ENCODE measurements around the gene CTAG2.
"Not testable (repeated sequence)": the region's sequence is repeated elsewhere in the genome, so short reads cannot be mapped to it uniquely, and the experiment has no call there.

Gene CTAG2

DNA sequence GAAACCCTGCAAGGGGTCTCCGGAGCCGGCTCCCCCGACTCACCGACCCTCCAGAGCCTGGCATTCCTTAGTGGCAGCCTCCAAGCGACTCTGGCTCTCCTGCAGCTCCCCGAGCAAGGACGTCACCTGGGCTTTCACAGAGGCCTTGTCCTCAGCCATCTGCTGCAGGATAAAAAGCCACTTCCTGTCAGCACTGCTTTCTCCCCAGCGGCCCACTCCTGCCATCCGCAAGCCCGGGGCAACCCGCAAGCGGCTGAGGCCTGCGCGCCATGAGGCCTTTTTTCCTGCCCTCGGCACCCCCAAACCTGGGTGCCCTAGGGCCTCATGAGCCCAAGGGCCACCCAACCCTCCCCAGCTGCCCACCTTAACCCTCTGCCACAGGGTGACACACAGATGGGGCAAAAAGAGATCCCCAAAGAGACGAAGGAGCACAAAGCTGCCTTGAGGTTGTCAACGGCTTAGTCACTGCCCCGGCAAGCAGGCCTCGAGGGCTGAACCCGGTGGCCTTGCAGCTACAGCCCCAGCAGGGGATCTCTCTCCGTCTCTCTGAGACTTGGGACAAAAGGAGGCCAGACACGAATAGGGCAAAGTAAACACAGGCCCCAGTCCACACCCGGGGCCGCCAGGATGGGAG, 7.5 kb downstream of the CTAG2 start:
- not testable (repeated sequence) for DNase-seq (ENCODE audit: low read depth)

DNA sequence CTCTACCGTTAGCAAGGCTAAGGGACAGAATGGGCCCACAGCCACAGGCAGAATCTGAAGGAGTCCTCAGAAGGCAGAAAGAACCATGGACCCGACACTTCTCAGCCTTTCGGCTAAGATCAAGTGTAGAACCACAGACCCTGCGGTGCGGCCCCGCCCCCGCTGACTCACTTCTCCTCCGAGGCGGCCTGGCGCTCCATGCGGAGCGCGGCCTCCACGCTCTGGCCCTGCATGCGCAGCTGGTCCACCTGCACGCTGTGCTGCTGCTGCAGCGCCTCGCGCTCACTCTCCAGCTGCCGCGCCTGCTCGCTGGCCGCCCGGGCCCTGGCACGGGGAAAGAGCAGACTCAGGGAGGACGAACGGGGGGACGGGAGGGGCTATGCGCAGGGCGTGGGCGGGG, 9.7 kb downstream of the CTAG2 start:
- DNase-seq (ENCODE audit: low read depth): not testable (repeated sequence)

DNA sequence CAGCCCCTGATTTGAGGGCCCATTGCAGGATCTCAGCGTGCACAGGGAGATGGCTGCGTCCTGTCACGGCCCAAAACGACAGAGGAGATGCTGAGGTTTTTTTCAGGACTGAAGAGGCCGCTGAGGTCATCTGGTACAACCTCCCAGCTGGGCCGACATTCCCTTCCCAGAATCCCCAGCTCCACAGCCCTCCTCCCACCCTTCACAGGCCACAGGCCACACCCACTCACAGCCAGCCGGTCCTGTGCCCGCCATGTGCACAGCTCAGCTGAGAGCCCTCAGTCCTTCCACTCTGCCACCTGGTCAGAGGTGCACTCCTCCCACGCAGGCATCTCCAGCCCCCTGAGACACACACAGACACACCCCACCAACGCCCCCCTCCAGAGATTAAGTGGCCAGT, 11.6 kb downstream of the CTAG2 start:
- not testable (repeated sequence) for DNase-seq (ENCODE audit: low read depth)

DNA sequence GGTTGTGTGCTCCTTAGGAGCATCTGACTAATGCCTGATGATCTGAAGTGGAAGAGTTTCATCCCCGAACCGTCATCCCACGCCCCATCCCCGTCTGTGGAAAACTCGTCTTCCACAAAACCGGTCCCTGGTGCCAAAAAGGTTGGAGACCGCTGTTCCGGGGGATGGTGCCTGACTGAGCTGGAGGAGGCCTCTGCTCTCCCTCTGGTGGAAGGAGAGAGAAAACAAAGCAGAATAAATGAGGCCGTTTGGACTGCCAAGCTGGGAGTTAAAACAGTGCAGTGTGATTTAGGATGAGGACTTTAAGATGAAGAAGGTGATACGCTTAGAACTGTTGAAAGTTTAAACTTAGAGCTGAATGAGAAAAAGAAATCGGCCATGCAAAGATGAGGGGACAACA, 19.7 kb downstream of the CTAG2 start:
- DNase-seq (ENCODE audit: low read depth): not testable (repeated sequence)

DNA sequence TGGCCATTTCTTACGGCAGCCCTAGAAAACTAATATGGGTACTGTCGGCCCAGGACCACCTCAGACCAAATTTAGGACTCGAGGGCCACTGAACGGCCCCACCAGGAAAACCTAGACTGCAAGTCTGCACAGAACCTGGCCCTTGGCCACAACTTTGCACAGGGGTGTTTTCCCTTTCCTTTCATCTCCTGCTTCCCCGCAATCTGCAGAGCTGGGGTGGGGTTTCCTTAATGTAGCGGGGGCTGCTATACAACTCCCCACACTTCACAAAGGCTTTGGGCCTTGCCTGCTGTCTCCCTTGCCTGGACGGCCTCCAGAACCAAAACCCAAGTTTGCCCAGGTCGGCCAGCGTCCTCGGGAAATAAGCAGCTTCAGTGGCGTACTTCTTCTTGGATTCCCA, 22.4 kb downstream of the CTAG2 start:
- DNase-seq (ENCODE audit: low read depth): not testable (repeated sequence)

DNA sequence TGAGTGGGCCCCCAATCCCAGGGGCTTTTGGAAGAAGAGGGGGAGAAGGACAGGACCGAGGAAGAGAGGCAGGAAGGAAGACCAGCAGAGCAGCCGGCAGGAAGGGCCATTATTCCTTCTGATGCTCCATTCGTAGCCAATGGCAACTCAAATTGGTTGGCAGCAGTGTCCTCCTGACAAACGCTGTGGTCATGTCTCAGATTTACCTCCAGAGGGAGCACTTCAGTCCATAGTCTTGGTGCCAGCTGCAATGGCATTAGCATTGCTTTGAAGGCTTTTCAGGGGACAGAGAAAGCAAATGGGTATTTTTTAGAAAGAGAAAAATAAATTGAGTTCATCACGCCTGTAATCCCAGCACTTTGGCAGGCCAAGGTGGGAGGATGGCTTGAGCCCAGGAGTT, 24.4 kb downstream of the CTAG2 start:
- DNase-seq (ENCODE audit: low read depth): not testable (repeated sequence)

DNA sequence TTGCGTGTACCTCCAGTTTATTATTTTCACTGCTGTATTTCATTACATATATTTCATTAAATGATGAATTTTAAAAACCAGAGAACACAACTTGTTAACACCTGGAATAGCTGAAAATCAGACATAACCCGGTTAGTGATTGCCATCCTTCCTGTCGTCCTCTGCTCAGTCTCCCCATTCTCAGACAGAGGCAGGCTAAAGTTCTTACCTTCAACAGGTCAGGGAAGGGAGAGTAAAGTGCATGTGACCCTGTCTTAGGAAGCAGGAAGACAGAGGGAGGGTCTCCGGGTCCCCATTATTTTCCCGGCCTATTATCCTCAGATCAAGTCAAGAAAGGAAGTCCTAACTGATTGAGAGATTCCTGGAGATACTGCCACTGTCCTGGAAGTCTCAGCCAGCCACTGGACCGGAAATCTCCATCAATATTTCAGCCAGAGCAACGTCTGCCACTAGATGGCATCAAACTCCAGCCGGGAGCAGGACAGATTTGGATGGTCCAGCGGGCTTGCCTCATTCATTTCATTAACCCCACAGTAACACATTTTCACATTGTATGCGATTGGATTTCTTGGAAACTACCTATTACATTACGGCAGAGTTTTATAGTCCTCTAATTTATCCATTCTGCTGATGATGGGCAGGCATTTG, 32.5 kb downstream of the CTAG2 start:
- not testable (repeated sequence) for DNase-seq (ENCODE audit: low read depth)

DNA sequence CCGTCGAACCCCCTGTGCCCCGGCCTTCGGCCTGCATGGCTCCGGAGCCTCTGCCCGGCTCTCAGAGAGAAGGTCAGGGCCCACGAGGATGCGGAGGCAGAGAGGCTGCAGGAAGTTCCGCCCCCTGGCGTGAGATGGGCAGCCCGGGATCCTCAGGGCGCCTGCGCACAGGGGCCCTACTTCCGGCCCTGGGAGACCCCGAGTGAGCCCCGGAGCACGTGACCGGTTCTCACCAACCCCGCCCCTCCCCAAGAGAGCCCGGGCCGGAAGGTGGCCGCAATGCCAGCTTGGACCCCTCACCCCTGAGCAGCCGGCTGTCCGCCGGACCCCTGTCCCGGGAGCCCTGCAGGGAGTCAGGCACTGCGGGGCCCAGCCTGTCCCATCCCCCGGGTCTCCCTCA, 34.2 kb downstream of the CTAG2 start, which contains the start of gene CTAG1B:
CTAG1B (minus strand) TSS at position 101 of the 400 bp plus-strand sequence; CDS start at position 37, 64 bp downstream.
- not testable (repeated sequence) for DNase-seq (ENCODE audit: low read depth)

DNA sequence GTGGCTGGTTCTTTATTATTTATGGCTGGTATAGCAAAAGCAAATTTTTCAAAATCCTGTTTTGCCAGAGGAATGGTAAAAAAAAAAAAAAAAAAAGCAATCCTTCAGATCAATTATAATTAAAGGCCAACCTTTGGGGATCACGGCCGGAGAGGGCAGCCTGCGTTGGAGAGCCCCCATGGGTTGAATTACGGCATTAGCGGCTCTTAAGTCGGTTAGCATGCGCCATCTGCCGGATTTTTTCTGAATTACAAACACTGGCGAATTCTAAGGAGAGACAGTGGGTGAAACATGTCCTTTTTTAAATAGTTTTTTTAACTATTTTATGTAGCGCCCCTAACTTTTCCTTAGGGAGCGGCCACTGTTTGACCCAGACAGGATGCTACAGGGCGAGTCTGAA, 39.8 kb downstream of the CTAG2 start:
- not testable (repeated sequence) for DNase-seq (ENCODE audit: low read depth)

DNA sequence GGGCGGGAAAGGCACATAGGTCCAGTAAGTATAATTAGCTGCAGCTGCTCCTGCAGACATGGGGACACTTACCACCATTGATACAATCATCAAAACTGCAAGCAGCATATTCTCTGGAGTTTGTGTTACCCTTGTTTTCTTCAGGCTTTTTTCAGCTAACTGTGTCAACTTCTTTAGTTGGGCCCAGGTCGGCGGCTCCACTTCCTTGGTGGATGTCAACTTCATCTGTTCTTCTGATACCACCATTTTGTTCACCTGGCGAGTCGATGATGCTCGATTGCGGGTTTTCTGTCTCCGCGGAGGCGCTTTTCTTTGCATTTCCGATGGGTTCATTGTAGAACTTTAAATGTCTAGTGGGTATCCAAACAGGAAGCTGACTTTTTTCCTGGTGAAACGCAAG, 42.2 kb downstream of the CTAG2 start:
- not testable (repeated sequence) for DNase-seq (ENCODE audit: low read depth)

DNA sequence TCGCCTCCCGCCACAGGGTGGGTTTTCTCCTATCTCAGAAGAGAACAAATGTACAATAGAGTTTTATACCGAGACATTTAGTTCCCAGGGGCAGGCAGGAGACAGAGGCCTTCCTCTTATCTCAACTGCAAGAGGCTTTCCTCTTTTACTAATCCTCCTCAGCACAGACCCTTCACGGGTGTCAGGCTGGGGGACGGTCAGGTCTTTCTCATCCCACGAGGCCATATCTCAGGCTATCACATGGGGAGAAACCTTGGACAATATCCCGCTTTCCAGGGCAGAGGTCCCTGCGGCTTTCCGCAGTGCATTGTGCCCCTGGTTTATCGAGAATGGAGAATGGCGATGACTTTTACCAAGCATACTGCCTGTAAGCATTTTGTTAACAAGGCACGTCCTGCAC, 44.6 kb downstream of the CTAG2 start:
- DNase-seq (ENCODE audit: low read depth): not testable (repeated sequence)

DNA sequence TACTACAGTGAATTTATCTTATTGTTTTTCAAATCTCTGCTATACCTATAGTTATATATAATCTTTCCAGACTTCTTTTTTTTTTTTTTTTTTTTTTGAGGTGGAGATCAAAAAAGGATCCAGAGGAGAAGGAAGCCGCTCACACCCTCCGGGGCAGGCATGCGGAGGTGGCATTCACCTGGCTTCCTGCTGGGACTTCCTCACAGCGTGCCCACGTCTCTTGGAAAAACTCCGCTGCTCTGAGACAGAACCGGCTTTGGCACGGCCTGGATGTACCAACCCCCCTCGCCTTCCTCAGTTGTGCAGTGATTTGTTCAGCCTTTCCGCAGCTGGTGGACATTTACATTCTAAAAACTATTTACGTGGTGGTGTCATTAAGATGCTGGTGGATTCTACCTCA, 45.4 kb downstream of the CTAG2 start:
- not testable (repeated sequence) for DNase-seq (ENCODE audit: low read depth)

DNA sequence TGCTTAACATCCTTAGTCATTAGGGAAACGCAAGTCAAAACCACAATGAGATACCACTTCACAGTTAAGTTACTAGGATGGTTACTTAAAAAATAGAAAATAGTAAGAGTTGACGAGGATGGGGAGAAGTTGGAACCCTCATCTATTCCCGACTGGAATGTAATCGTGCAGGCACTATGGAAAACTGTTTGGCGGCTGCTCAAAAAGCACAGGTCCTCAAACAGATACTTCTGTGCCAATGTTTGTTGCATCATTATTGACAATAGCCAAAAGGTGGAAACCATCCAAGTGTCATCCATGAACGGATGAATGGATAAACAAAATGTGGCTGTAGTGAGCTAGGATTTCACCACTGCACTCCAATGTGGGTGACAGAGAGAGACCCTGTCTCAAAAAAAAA, 46.0 kb downstream of the CTAG2 start:
- no peak for DNase-seq (ENCODE audit: low read depth)

DNA sequence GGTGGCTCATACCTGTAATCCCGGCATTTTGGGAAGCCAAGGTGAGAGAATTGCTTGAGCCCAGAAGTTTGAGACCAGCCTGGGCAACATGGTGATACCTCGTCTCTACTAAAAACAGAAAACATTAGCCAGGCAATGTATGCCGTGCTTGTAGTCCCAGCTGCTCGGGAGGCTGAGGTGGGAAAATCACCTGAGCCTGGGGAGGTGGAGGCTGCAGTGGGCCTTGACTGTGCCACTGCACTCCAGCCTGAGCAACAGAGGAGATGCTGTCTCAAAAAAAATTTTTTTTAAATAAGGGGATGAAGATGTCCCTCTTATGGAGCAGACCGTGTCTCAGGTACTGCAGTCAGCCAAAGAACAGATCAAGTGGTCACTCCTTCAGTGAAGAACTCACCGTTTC, 47.8 kb downstream of the CTAG2 start:
- no peak for DNase-seq (ENCODE audit: low read depth)

DNA sequence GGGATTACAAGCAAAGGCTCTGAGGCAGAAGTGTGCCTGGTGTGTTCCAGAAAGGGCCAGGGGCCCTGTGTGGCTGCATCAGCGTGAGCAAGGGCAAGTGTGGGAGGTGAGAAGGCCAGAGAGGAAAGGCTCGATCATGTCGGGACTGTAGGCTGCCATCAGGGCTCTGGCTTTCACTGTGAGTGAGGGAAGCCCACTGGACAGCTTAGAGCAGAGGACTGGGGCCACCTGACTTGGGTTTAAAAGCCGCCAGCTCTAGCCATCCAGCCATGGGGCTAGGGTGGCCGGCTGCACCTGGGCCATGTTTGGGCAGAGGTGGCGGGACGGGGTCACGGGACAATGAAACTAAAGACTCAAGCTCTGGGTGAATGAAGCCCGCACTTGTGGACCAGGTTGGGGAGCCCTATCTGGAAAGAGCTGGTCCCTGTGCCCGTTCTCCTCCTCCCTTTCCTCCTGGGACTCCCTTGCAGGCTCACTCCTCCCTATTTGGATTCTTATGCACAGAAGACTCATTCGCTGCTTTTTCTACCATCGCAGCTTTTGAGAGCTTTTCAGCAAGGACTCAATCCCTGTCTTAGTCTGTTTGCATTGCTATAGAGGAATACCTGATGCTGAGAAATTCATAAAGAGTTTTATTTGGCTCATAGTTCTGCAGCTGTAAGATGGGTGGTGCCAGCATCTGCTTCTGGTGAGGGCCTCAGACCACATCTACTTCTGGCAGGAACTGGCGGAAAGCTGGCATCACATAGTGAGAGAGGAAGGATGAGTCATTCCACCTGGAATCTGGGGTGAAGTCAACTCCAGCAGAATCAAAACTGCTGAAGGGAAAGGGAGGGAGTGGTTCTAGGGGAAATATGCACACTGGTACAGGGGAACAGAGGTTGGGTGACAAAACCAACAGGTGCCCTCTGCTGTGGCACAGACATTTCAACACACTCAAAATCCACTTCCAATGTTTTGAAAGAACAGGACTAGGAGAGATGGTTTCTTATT, 49.6 kb downstream of the CTAG2 start:
- peak; percentile 72 for DNase-seq (ENCODE audit: low read depth)

DNA sequence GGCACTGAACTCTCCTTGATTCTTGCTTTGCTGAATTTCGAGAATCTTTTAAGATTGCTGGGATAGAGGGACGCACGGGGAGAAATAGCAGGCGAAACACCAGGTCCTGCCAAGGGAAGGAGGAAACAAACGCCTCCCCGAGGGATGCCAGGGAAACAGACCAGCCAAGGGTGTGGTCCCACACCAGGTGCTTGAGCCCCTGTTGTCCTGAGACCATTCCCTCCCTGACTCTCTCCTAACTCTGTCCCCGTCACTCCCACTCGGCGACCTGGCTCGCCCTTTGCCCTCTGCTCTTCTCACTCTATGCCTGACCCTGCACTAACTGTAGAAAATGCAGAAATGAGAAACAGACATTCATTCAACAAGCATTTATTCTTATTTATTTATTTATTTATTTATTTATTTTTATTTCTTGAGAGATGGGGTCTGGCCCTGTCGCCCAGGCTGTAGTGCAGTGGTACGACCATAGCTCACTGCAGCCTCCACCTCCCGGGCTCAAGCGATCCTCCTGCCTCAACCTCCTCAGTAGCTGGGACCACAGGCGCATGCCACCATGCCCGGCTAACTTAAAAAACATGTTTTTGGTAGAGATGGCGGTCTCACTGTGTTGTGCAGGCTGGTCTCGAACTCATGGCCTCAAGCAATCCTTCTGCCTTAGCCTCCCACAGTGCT, 50.5 kb downstream of the CTAG2 start:
- no peak for DNase-seq (ENCODE audit: low read depth)

DNA sequence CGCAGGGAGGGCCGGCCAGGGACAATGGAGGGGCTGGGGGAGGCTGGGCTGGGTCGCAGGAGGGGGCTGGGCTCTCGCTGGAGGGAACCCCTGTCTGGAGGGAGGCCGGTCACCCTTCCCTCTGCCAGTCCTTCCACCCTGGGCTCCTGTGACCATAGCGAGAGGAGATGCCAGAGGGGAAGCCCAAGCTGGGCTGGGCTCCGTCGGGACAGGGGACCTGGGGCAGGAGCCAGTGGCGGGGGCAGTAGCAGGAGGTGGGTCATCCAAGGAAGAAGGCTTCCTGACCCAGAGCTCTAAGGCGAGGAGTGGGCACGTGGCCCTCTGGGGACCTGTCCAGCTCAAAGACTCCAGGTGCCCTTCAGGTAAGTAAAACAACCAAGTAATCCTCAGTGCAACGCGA, 51.2 kb downstream of the CTAG2 start:
- no peak for DNase-seq (ENCODE audit: low read depth)
